Activated T-cell treated with anti-CD3 and anti-CD28 coated beads for 48 hours (primary cell): ENCODE data around the gene ACKR2.
A peak's percentile ranks its signal among the peaks of the same experiment; 100 is the strongest.
"Not testable (repeated sequence)": the region's sequence is repeated elsewhere in the genome, so short reads cannot be mapped to it uniquely, and the experiment has no call there.

Experiments
- DNase-seq: peaks from one replicate; pipeline ENCODE4 v3.0.0-alpha.2; 2020; ENCODE audit warnings: low read depth

Gene ACKR2

GRCh38 chr3:42801784-42802183 lies 7.5 kb upstream of the ACKR2 start:
- DNase-seq, result no peak

GRCh38 chr3:42802876-42803413 lies 6.3 kb upstream of the ACKR2 start:
- DNase-seq, result no peak

- peak; percentile 21 for DNase-seq
Measured at GRCh38 chr3:42803414-42804105, 5.7 kb upstream of the ACKR2 start.

- peak; percentile 93 for DNase-seq
Measured at GRCh38 chr3:42804106-42804830, 5.0 kb upstream of the ACKR2 start, which contains the start of gene HIGD1A. Gene HIGD1A, minus strand, starts transcription at chr3:42804490. Its CDS starts 10,237 bp downstream, at chr3:42794253.

- DNase-seq, result no peak
Measured at GRCh38 chr3:42804831-42805132, 4.5 kb upstream of the ACKR2 start.

GRCh38 chr3:42805141-42805821 lies 4.0 kb upstream of the ACKR2 start:
- no peak for DNase-seq

- no peak for DNase-seq
Measured at GRCh38 chr3:42807929-42808328, 1.3 kb upstream of the ACKR2 start.

- DNase-seq, result not testable (repeated sequence)
Measured at GRCh38 chr3:42810706-42811105, 1.5 kb downstream of the ACKR2 start.

GRCh38 chr3:42811118-42811883 lies 2.1 kb downstream of the ACKR2 start:
- DNase-seq, result not testable (repeated sequence)

GRCh38 chr3:42814246-42814645 lies 5.0 kb downstream of the ACKR2 start:
- no peak for DNase-seq

- DNase-seq, result no peak
Measured at GRCh38 chr3:42814914-42815507, 5.8 kb downstream of the ACKR2 start.

- DNase-seq, result no peak
Measured at GRCh38 chr3:42815826-42816225, 6.6 kb downstream of the ACKR2 start.

GRCh38 chr3:42819351-42819965 lies 10.2 kb downstream of the ACKR2 start:
- no peak for DNase-seq

- no peak for DNase-seq
Measured at GRCh38 chr3:42820746-42821051, 11.5 kb downstream of the ACKR2 start.

- no peak for DNase-seq
Measured at GRCh38 chr3:42822828-42823227, 13.6 kb downstream of the ACKR2 start.

GRCh38 chr3:42823351-42823750 lies 14.1 kb downstream of the ACKR2 start:
- no peak for DNase-seq

GRCh38 chr3:42826141-42826540 lies 16.9 kb downstream of the ACKR2 start:
- DNase-seq, result no peak

GRCh38 chr3:42827023-42827422 lies 17.8 kb downstream of the ACKR2 start:
- DNase-seq, result no peak

GRCh38 chr3:42827654-42828053 lies 18.4 kb downstream of the ACKR2 start:
- DNase-seq, result no peak

- no peak for DNase-seq
Measured at GRCh38 chr3:42829083-42829627, 19.9 kb downstream of the ACKR2 start.
